ENCODE data around the gene KANSL1. TPM values are rescaled to one million over a fixed set of nuclear protein-coding genes. Genes with fewer than 3 reads are reported as not detected.
A peak's percentile ranks its signal among the peaks of the same experiment; 100 is the strongest.

The KANSL1 gene
- total RNA-seq, 1 donor, result 63.2 TPM

DNA sequence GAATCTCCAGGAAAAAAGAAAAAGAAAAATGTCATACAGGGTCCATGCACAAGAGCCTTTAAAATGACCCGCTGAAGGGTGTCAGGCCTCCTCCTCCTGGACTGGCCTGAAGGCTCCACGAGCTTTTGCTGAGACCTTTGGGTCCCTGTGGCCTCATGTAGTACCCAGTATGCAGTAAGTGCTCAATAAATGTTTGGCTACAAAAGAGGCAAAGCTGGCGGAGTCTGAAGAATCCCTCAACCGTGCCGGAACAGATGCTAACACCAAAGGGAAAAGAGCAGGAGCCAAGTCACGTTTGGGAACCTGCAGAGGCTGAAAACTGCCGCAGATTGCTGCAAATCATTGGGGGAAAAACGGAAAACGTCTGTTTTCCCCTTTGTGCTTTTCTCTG is 193.3 kb downstream of the KANSL1 start:
- H3K4me3 ChIP-seq (ENCODE audit: low read depth, low read length), result no peak overlapping the region
- DNase-seq (ENCODE audit: low read depth), result no peak
- TF ChIP-seq, protein P1, sequence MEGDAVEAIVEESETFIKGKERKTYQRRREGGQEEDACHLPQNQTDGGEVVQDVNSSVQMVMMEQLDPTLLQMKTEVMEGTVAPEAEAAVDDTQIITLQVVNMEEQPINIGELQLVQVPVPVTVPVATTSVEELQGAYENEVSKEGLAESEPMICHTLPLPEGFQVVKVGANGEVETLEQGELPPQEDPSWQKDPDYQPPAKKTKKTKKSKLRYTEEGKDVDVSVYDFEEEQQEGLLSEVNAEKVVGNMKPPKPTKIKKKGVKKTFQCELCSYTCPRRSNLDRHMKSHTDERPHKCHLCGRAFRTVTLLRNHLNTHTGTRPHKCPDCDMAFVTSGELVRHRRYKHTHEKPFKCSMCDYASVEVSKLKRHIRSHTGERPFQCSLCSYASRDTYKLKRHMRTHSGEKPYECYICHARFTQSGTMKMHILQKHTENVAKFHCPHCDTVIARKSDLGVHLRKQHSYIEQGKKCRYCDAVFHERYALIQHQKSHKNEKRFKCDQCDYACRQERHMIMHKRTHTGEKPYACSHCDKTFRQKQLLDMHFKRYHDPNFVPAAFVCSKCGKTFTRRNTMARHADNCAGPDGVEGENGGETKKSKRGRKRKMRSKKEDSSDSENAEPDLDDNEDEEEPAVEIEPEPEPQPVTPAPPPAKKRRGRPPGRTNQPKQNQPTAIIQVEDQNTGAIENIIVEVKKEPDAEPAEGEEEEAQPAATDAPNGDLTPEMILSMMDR (IDR thresholded peaks at IDR 0.05; ENCODE audit: insufficient read depth, low read length), result no peak

DNA sequence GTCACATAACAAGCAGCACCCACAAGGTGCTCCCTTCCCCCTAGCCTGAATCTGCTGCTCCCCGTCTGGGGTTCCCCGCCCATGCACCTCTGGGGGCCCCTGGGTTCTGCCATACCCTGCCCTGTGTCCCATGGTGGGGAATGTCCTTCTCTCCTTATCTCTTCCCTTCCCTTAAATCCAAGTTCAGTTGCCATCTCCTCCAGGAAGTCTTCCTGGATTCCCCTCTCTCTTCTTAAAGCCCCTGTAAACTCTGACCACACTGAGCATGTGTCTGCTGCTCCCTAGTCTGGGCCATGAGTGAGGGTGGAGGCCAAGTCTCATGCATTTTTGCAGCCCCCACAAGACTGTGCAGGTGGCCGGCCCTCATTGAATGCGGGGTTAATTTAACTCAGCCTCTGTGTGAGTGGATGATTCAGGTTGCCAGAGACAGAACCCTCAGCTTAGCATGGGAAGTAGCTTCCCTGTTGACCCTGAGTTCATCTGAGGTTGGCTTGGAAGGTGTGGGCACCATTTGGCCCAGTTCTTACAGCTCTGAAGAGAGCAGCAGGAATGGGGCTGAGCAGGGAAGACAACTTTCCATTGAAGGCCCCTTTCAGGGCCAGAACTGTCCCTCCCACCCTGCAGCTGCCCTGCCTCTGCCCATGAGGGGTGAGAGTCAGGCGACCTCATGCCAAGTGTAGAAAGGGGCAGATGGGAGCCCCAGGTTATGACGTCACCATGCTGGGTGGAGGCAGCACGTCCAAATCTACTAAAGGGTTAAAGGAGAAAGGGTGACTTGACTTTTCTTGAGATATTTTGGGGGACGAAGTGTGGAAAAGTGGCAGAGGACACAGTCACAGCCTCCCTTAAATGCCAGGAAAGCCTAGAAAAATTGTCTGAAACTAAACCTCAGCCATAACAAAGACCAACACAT is 194.0 kb downstream of the KANSL1 start, which contains the start of gene STH:
STH (plus strand) TSS at position 264 of the 913 bp plus-strand sequence; CDS start at position 294, 30 bp downstream.
- DNase-seq (ENCODE audit: low read depth), result no peak
- no peak within 1 kb of the TSS for H3K4me3 ChIP-seq (ENCODE audit: low read depth, low read length)
- TF ChIP-seq, protein P1 (IDR thresholded peaks at IDR 0.05; ENCODE audit: insufficient read depth, low read length), result no peak

DNA sequence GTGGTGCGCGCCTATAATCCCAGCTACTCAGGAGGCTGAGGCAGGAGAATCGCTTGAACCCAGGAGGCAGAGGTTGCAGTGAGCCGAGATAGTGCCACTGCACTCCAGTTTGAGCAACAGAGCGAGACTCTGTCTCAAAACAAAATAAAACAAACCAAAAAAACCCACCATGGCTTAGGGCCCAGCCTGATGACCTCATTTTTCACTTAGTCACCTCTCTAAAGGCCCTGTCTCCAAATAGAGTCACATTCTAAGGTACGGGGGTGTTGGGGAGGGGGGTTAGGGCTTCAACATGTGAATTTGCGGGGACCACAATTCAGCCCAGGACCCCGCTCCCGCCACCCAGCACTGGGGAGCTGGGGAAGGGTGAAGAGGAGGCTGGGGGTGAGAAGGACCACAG is 195.6 kb downstream of the KANSL1 start:
- DNase-seq (ENCODE audit: low read depth), result peak; percentile 49
- TF ChIP-seq, protein P1 (IDR thresholded peaks at IDR 0.05; ENCODE audit: insufficient read depth, low read length), result no peak
- no peak overlapping the region for H3K4me3 ChIP-seq (ENCODE audit: low read depth, low read length)

DNA sequence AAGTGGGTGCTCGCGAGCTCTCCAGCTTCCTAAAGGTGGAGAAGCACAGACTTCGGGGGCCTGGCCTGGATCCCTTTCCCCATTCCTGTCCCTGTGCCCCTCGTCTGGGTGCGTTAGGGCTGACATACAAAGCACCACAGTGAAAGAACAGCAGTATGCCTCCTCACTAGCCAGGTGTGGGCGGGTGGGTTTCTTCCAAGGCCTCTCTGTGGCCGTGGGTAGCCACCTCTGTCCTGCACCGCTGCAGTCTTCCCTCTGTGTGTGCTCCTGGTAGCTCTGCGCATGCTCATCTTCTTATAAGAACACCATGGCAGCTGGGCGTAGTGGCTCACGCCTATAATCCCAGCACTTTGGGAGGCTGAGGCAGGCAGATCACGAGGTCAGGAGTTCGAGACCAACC is 196.1 kb downstream of the KANSL1 start:
- no peak overlapping the region for H3K4me3 ChIP-seq (ENCODE audit: low read depth, low read length)
- TF ChIP-seq, protein P1 (IDR thresholded peaks at IDR 0.05; ENCODE audit: insufficient read depth, low read length), result no peak
- DNase-seq (ENCODE audit: low read depth), result no peak

DNA sequence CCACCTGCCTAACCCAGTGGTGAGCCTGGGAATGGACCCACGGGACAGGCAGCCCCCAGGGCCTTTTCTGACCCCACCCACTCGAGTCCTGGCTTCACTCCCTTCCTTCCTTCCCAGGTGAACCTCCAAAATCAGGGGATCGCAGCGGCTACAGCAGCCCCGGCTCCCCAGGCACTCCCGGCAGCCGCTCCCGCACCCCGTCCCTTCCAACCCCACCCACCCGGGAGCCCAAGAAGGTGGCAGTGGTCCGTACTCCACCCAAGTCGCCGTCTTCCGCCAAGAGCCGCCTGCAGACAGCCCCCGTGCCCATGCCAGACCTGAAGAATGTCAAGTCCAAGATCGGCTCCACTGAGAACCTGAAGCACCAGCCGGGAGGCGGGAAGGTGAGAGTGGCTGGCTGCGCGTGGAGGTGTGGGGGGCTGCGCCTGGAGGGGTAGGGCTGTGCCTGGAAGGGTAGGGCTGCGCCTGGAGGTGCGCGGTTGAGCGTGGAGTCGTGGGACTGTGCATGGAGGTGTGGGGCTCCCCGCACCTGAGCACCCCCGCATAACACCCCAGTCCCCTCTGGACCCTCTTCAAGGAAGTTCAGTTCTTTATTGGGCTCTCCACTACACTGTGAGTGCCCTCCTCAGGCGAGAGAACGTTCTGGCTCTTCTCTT is 196.8 kb downstream of the KANSL1 start:
- TF ChIP-seq, protein P1 (IDR thresholded peaks at IDR 0.05; ENCODE audit: insufficient read depth, low read length), result no peak
- DNase-seq (ENCODE audit: low read depth), result no peak
- H3K4me3 ChIP-seq (ENCODE audit: low read depth, low read length), result no peak overlapping the region

DNA sequence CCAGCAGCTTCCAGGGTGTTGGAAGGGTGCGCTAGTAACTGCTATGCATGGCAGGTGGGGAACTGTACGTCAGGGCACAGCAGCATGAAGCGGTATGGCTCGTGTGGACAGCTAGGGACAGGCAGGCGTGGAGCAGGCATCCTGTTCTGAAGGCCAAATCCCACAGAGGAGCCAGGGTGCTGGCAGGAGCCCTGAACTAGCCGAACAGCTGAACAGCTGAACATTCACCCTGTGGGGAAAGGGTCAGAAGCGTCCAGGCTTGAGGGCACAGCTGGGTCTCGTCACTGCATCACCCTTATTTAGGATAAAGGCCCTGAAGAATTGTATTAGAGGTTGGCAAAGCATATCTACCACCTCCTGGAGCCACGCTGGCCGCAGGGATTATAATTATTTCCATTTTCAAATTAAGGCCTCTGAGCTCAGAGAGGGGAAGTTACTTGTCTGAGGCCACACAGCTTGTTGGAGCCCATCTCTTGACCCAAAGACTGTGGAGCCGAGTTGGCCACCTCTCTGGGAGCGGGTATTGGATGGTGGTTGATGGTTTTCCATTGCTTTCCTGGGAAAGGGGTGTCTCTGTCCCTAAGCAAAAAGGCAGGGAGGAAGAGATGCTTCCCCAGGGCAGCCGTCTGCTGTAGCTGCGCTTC is 197.5 kb downstream of the KANSL1 start:
- H3K4me3 ChIP-seq (ENCODE audit: low read depth, low read length), result no peak overlapping the region
- DNase-seq (ENCODE audit: low read depth), result no peak
- TF ChIP-seq, protein P1 (IDR thresholded peaks at IDR 0.05; ENCODE audit: insufficient read depth, low read length), result no peak

Measured in fibroblast of the aortic adventitia (primary cell).